Measurements from ENCODE around the gene NPFF. TPM values are rescaled to one million over a fixed set of nuclear protein-coding genes. Genes with fewer than 3 reads are reported as not detected.

Gene NPFF
- total and polyA plus RNA-seq, 2 of the 13 experiments (the other 11 are each of a cell fraction or from before 2014, with no cell fraction given) = not detected

DNA sequence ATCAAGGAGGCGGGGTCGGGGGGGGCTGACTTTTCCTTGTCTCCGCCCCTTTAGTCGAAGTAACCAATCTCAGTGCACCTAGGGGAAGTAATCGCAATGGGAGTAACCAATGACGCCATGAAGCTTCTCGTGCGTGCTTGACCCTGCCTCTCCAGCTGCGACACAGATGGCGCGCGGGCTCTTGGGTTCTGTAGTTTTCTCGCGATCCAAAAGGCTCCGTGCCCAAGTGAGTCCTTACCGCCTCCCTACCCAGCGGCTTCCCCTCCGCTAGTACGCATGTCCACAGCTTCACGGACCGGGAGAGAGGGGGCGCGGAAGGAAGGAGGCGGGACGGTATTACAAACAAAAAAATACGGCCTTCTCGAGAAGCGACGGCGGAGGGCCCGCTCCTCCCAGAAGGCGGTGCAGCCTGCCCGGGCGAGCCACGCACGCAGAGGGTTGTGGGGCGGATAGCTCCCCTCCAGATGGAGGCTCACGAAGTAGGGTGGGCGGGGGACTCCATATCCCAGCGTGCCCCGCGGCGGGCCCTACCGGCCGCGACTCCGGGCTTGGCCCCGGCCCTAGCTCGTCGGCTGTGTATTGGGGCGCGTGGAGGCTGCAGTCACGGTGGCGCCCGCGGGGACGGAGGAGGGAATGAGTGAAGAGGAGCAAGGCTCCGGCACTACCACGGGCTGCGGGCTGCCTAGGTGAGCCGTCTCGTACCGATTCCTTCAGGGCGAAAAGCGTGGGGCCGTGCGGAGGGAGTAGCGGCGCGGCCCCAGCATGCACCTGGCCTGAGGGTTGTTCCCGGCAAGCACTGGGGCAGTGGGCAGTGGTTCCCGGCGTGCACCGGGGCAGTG lies 6.3 kb downstream of the NPFF start, which contains the start of gene TARBP2 (continued):
- TF ChIP-seq, protein P1, sequence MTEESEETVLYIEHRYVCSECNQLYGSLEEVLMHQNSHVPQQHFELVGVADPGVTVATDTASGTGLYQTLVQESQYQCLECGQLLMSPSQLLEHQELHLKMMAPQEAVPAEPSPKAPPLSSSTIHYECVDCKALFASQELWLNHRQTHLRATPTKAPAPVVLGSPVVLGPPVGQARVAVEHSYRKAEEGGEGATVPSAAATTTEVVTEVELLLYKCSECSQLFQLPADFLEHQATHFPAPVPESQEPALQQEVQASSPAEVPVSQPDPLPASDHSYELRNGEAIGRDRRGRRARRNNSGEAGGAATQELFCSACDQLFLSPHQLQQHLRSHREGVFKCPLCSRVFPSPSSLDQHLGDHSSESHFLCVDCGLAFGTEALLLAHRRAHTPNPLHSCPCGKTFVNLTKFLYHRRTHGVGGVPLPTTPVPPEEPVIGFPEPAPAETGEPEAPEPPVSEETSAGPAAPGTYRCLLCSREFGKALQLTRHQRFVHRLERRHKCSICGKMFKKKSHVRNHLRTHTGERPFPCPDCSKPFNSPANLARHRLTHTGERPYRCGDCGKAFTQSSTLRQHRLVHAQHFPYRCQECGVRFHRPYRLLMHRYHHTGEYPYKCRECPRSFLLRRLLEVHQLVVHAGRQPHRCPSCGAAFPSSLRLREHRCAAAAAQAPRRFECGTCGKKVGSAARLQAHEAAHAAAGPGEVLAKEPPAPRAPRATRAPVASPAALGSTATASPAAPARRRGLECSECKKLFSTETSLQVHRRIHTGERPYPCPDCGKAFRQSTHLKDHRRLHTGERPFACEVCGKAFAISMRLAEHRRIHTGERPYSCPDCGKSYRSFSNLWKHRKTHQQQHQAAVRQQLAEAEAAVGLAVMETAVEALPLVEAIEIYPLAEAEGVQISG (CRISPR knock-in tag; IDR thresholded peaks at IDR 0.05) = peak; percentile 88
- TF ChIP-seq, protein P2, sequence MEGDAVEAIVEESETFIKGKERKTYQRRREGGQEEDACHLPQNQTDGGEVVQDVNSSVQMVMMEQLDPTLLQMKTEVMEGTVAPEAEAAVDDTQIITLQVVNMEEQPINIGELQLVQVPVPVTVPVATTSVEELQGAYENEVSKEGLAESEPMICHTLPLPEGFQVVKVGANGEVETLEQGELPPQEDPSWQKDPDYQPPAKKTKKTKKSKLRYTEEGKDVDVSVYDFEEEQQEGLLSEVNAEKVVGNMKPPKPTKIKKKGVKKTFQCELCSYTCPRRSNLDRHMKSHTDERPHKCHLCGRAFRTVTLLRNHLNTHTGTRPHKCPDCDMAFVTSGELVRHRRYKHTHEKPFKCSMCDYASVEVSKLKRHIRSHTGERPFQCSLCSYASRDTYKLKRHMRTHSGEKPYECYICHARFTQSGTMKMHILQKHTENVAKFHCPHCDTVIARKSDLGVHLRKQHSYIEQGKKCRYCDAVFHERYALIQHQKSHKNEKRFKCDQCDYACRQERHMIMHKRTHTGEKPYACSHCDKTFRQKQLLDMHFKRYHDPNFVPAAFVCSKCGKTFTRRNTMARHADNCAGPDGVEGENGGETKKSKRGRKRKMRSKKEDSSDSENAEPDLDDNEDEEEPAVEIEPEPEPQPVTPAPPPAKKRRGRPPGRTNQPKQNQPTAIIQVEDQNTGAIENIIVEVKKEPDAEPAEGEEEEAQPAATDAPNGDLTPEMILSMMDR (CRISPR knock-in tag; IDR thresholded peaks at IDR 0.05) = peak; percentile 11; the same call in 1 of the 2 replicates
- no peak for TF ChIP-seq SETDB1 (CRISPR knock-in tag; IDR thresholded peaks at IDR 0.05; ENCODE audit: borderline replicate concordance)
- TF ChIP-seq THAP11 (CRISPR knock-in tag; IDR thresholded peaks at IDR 0.05) = peak; percentile 95
- TF ChIP-seq, protein P3, sequence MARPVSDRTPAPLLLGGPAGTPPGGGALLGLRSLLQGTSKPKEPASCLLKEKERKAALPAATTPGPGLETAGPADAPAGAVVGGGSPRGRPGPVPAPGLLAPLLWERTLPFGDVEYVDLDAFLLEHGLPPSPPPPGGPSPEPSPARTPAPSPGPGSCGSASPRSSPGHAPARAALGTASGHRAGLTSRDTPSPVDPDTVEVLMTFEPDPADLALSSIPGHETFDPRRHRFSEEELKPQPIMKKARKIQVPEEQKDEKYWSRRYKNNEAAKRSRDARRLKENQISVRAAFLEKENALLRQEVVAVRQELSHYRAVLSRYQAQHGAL (CRISPR knock-in tag; IDR thresholded peaks at IDR 0.05; ENCODE audit: not compliant biosample characterization) = no peak
- no peak for TF ChIP-seq ZNF816 (CRISPR knock-in tag; IDR thresholded peaks at IDR 0.05; ENCODE audit: borderline replicate concordance)
- no peak for TF ChIP-seq HOXA7 (CRISPR knock-in tag; IDR thresholded peaks at IDR 0.05)
- TF ChIP-seq ZNF746 (CRISPR knock-in tag; IDR thresholded peaks at IDR 0.05) = 0 out of 2 replicates have a peak, but pooled peaks have one; percentile 73
- TF ChIP-seq HCFC1 (IDR thresholded peaks at IDR 0.05; ENCODE audit: low read depth, low read length) = peak; percentile 83
- TF ChIP-seq IRX3 (CRISPR knock-in tag; IDR thresholded peaks at IDR 0.05; ENCODE audit: borderline replicate concordance, low read depth) = no peak; the same call in 1 of the 2 replicates
- no peak; the same call in 1 of the 2 replicates for TF ChIP-seq PATZ1 (CRISPR knock-in tag; IDR thresholded peaks at IDR 0.05)
- TF ChIP-seq ZNF879 (CRISPR knock-in tag; IDR thresholded peaks at IDR 0.05) = peak; percentile 78; the same call in 1 of the 2 replicates
- no peak for TF ChIP-seq ZNF331 (CRISPR knock-in tag; IDR thresholded peaks at IDR 0.05)
- no peak for TF ChIP-seq EHMT2 (IDR thresholded peaks at IDR 0.05; ENCODE audit: borderline replicate concordance, low read depth, low read length)
- TF ChIP-seq NR1H2 (CRISPR knock-in tag; IDR thresholded peaks at IDR 0.05; ENCODE audit: borderline replicate concordance, low read depth) = no peak
- peak; percentile 98 for TF ChIP-seq ZFP62 (CRISPR knock-in tag; IDR thresholded peaks at IDR 0.05)
- TF ChIP-seq ZSCAN12 (CRISPR knock-in tag; IDR thresholded peaks at IDR 0.05) = 0 out of 2 replicates have a peak, but pooled peaks have one; percentile 15
- TF ChIP-seq MXD4 (CRISPR knock-in tag; IDR thresholded peaks at IDR 0.05) = peak; percentile 82; the same call in 1 of the 2 replicates
- no peak; the same call in 1 of the 2 replicates for TF ChIP-seq ZBTB7A (CRISPR knock-in tag; IDR thresholded peaks at IDR 0.05)
- no peak for TF ChIP-seq ZSCAN22 (CRISPR knock-in tag; IDR thresholded peaks at IDR 0.05)
- no peak for TF ChIP-seq RFX3 (CRISPR knock-in tag; IDR thresholded peaks at IDR 0.05)
- peak; percentile 70 for TF ChIP-seq SUZ12 (IDR thresholded peaks at IDR 0.05; ENCODE audit: low read depth, low read length)
- no peak for TF ChIP-seq MBNL3 (CRISPR knock-in tag; conservative IDR thresholded peaks at IDR 0.05)
